Kidney epithelial cell (primary cell): ENCODE results near the gene ZDHHC14. TPM values are rescaled to one million over a fixed set of nuclear protein-coding genes. Genes with fewer than 3 reads are reported as not detected.

Experiments
- DNase-seq: peaks from one replicate; pipeline ENCODE4 v3.0.0-alpha.2; 2010; ENCODE audit warnings: low read depth
- H3K27me3 ChIP-seq: 2 replicates; pipeline ENCODE4 v1.6.0; 2011; ENCODE audit warnings: low read length; ENCODE audit not compliant: control insufficient read depth, insufficient read depth
- H3K36me3 ChIP-seq: 2 replicates; pipeline ENCODE4 v1.5.1; 2011; ENCODE audit warnings: low read length; ENCODE audit not compliant: control insufficient read depth, insufficient read depth
- H3K4me3 ChIP-seq: 2 replicates; pipeline ENCODE4 v1.5.1; 2011; ENCODE audit warnings: low read depth, mild to moderate bottlenecking, control low read depth, low read length
- CTCF ChIP-seq: IDR thresholded peaks from 2 replicates; pipeline ENCODE4 v1.5.1; 2011; ENCODE audit warnings: mild to moderate bottlenecking, moderate library complexity, low read length, control low read depth, inconsistent platforms; ENCODE audit not compliant: insufficient read depth, poor library complexity, severe bottlenecking
- total RNA-seq: library from RNA; depleted of rRNA; stranded (reverse); fragments of >200 nt; gene quantifications from 2 replicates; pipeline ENCODE4 v1.2.3, GENCODE V29; 2015

ZDHHC14 gene
- total RNA-seq, 1 donor from 2014 or later = 9.7 TPM

- no peak for TF ChIP-seq CTCF
- Histone ChIP-seq H3K27me3 (no peaks in the 10 kb centered on the region), H3K36me3 (no peaks in the 10 kb centered on the region), H3K4me3 (no peak overlapping the region)
- no peak for DNase-seq
Observed at GRCh38 chr6:157631838-157632614, 251.0 kb downstream of the ZDHHC14 start.

- no peak for DNase-seq
- H3K36me3 ChIP-seq = no peaks in the 10 kb centered on the region
- H3K4me3 ChIP-seq = no peak overlapping the region
- H3K27me3 ChIP-seq = no peaks in the 10 kb centered on the region
- no peak for TF ChIP-seq CTCF
Observed at GRCh38 chr6:157632821-157633220, 251.8 kb downstream of the ZDHHC14 start.

GRCh38 chr6:157634546-157634945 is 253.6 kb downstream of the ZDHHC14 start:
- H3K27me3 ChIP-seq = no peaks in the 10 kb centered on the region
- H3K36me3 ChIP-seq = no peaks in the 10 kb centered on the region
- TF ChIP-seq CTCF = no peak

GRCh38 chr6:157635388-157636244 is 254.6 kb downstream of the ZDHHC14 start:
- Histone ChIP-seq H3K36me3 (no peaks in the 10 kb centered on the region), H3K4me3 (no peak overlapping the region), H3K27me3 (no peaks in the 10 kb centered on the region)
- DNase-seq = no peak
- no peak for TF ChIP-seq CTCF

More at GRCh38 chr6:157634546-157634945, 253.6 kb downstream of the ZDHHC14 start:
- DNase-seq = no peak
- no peak overlapping the region for H3K4me3 ChIP-seq

GRCh38 chr6:157637516-157637915 is 256.5 kb downstream of the ZDHHC14 start:
- DNase-seq = no peak
- H3K27me3 ChIP-seq = no peaks in the 10 kb centered on the region
- no peak for TF ChIP-seq CTCF
- no peak overlapping the region for H3K4me3 ChIP-seq
- no peaks in the 10 kb centered on the region for H3K36me3 ChIP-seq
